ENCODE data around the gene UNC119B. TPM values are rescaled to one million over a fixed set of nuclear protein-coding genes. Genes with fewer than 3 reads are reported as not detected.

The UNC119B gene
- total RNA-seq, 1 donor from 2014 or later: 16.2 TPM

GRCh38 chr12:120674097-120674636, 36.1 kb upstream of the UNC119B start:
- Mint-ChIP-seq H3K4me1 (ENCODE audit: low read depth, unreplicated experiment) (no peaks in the 10 kb centered on the region), H3K27me3 (ENCODE audit: unreplicated experiment) (peaks cover 1% of the 10 kb centered on the region), H3K4me3 (ENCODE audit: unreplicated experiment) (no peak overlapping the region), H3K9me3 (ENCODE audit: unreplicated experiment) (peaks cover 2% of the 10 kb centered on the region), H3K36me3 (ENCODE audit: unreplicated experiment) (no peaks in the 10 kb centered on the region), H3K27ac (ENCODE audit: unreplicated experiment) (no peak overlapping the region)
- no peak for DNase-seq
- TF ChIP-seq CTCF (IDR thresholded peaks at IDR 0.05; ENCODE audit: partially characterized antibody, unreplicated experiment): no peak

- no peak for DNase-seq
- TF ChIP-seq CTCF (IDR thresholded peaks at IDR 0.05; ENCODE audit: partially characterized antibody, unreplicated experiment): no peak
- Mint-ChIP-seq H3K27ac (ENCODE audit: unreplicated experiment) (no peak overlapping the region), H3K4me1 (ENCODE audit: low read depth, unreplicated experiment) (no peaks in the 10 kb centered on the region), H3K36me3 (ENCODE audit: unreplicated experiment) (no peaks in the 10 kb centered on the region), H3K27me3 (ENCODE audit: unreplicated experiment) (peaks cover 2% of the 10 kb centered on the region), H3K9me3 (ENCODE audit: unreplicated experiment) (peaks cover 2% of the 10 kb centered on the region), H3K4me3 (ENCODE audit: unreplicated experiment) (no peak overlapping the region)
These were observed 32.3 kb upstream of the UNC119B start for GRCh38 chr12:120677765-120678473.

GRCh38 chr12:120678572-120678971, 31.7 kb upstream of the UNC119B start:
- H3K27ac Mint-ChIP-seq (ENCODE audit: unreplicated experiment): no peak overlapping the region
- peaks cover 2% of the 10 kb centered on the region for H3K9me3 Mint-ChIP-seq (ENCODE audit: unreplicated experiment)
- DNase-seq: no peak
- H3K36me3 Mint-ChIP-seq (ENCODE audit: unreplicated experiment): no peaks in the 10 kb centered on the region
- peaks cover 2% of the 10 kb centered on the region for H3K27me3 Mint-ChIP-seq (ENCODE audit: unreplicated experiment)
- H3K4me1 Mint-ChIP-seq (ENCODE audit: low read depth, unreplicated experiment): no peaks in the 10 kb centered on the region
- no peak overlapping the region for H3K4me3 Mint-ChIP-seq (ENCODE audit: unreplicated experiment)
- TF ChIP-seq CTCF (IDR thresholded peaks at IDR 0.05; ENCODE audit: partially characterized antibody, unreplicated experiment): no peak

- Mint-ChIP-seq H3K9me3 (ENCODE audit: unreplicated experiment) (no peaks in the 10 kb centered on the region), H3K27me3 (ENCODE audit: unreplicated experiment) (peaks cover 2% of the 10 kb centered on the region), H3K4me3 (ENCODE audit: unreplicated experiment) (no peak overlapping the region), H3K27ac (ENCODE audit: unreplicated experiment) (no peak overlapping the region), H3K4me1 (ENCODE audit: low read depth, unreplicated experiment) (no peaks in the 10 kb centered on the region), H3K36me3 (ENCODE audit: unreplicated experiment) (no peaks in the 10 kb centered on the region)
- DNase-seq: no peak
- no peak for TF ChIP-seq CTCF (IDR thresholded peaks at IDR 0.05; ENCODE audit: partially characterized antibody, unreplicated experiment)
These were observed 30.0 kb upstream of the UNC119B start for GRCh38 chr12:120680165-120680738.

GRCh38 chr12:120684523-120684932, 25.7 kb upstream of the UNC119B start:
- Mint-ChIP-seq H3K4me3 (ENCODE audit: unreplicated experiment) (no peak overlapping the region), H3K27ac (ENCODE audit: unreplicated experiment) (no peak overlapping the region), H3K36me3 (ENCODE audit: unreplicated experiment) (no peaks in the 10 kb centered on the region), H3K9me3 (ENCODE audit: unreplicated experiment) (peaks cover 4% of the 10 kb centered on the region), H3K4me1 (ENCODE audit: low read depth, unreplicated experiment) (peaks cover 12% of the 10 kb centered on the region), H3K27me3 (ENCODE audit: unreplicated experiment) (peaks cover 2% of the 10 kb centered on the region)
- DNase-seq: no peak
- TF ChIP-seq CTCF (IDR thresholded peaks at IDR 0.05; ENCODE audit: partially characterized antibody, unreplicated experiment): no peak
